Fibroblast of lung (primary cell): ENCODE results near the gene GATC. TPM values are rescaled to one million over a fixed set of nuclear protein-coding genes. Genes with fewer than 3 reads are reported as not detected.

Source experiments
- DNase-seq, 2 donors: peaks; one replicate each; pipeline versions ENCODE4 v3.0.0 to v3.0.0-alpha.2; 2010; ENCODE audit warnings: low read depth in 2 of 2
- H2AFZ ChIP-seq: 2 replicates; pipeline ENCODE4 v1.5.1; 2012; ENCODE audit warnings: low read length, control low read depth, inconsistent platforms
- H3K27ac ChIP-seq: 2 replicates; pipeline ENCODE4 v1.5.1; 2011; ENCODE audit warnings: low read length, control low read depth; ENCODE audit not compliant: insufficient read depth
- H3K27me3 ChIP-seq: 2 replicates; pipeline ENCODE4 v1.5.1; 2011; ENCODE audit warnings: mild to moderate bottlenecking, low read length; ENCODE audit not compliant: control insufficient read depth, insufficient read depth
- H3K36me3 ChIP-seq: 2 replicates; pipeline ENCODE4 v1.5.1; 2011; ENCODE audit warnings: low read length; ENCODE audit not compliant: control insufficient read depth, insufficient read depth
- H3K4me1 ChIP-seq: 2 replicates; pipeline ENCODE4 v1.5.1; 2011; ENCODE audit warnings: low read length; ENCODE audit not compliant: control insufficient read depth, insufficient read depth; ENCODE audit errors: extremely low read depth
- H3K4me2 ChIP-seq: 2 replicates; pipeline ENCODE4 v1.5.1; 2011; ENCODE audit warnings: low read length, control low read depth; ENCODE audit not compliant: insufficient read depth; ENCODE audit errors: extremely low read depth
- H3K4me3 ChIP-seq, 4 experiments: fragments of 200-600 bp in 1 of 4; sonication (generic) in 1 of 4; replicated peaks in 1 of 4; 2 replicates each; pipeline ENCODE4 v1.5.1; 2011 to 2016; ENCODE audit warnings: low read length in 4 of 4, low read depth in 3 of 4, mild to moderate bottlenecking in 3 of 4, control low read depth in 2 of 4, inconsistent platforms in 1 of 4, mixed read lengths in 1 of 4; ENCODE audit not compliant: insufficient read depth in 1 of 4; ENCODE audit errors: control extremely low read depth in 1 of 4
- H3K79me2 ChIP-seq: 2 replicates; pipeline ENCODE4 v1.5.1; 2012; ENCODE audit warnings: mild to moderate bottlenecking, low read length, inconsistent platforms; ENCODE audit not compliant: control insufficient read depth, insufficient read depth
- H3K9ac ChIP-seq: 2 replicates; pipeline ENCODE4 v1.5.1; 2011; ENCODE audit warnings: mild to moderate bottlenecking, low read length, control low read depth; ENCODE audit not compliant: insufficient read depth
- H3K9me3 ChIP-seq: 2 replicates; pipeline ENCODE4 v1.5.1; 2012; ENCODE audit warnings: low read depth, low read length; ENCODE audit not compliant: control insufficient read depth, insufficient read depth
- H4K20me1 ChIP-seq: 2 replicates; pipeline ENCODE4 v1.5.1; 2011; ENCODE audit warnings: low read length; ENCODE audit not compliant: control insufficient read depth, insufficient read depth; ENCODE audit errors: extremely low read depth
- CTCF ChIP-seq, 2 donors: IDR thresholded peaks in 1 of 2; conservative IDR thresholded peaks in 1 of 2; 1 replicate in 1 of 2; 2 replicates in 1 of 2; pipeline ENCODE4 v1.5.1; 2011 to 2012; ENCODE audit warnings: low read length in 2 of 2, control low read depth in 1 of 2, inconsistent platforms in 1 of 2, low read depth in 1 of 2, mild to moderate bottlenecking in 1 of 2
- EZH2 ChIP-seq: IDR thresholded peaks from 2 replicates; pipeline ENCODE4 v1.5.1; 2012; ENCODE audit warnings: low read length, control low read depth, mild to moderate bottlenecking; ENCODE audit errors: missing control alignments
- polyA plus RNA-seq, 2 donors: library from polyadenylated mRNA; depleted of rRNA in 1 of 2; stranded (reverse) in 1 of 2; unstranded in 1 of 2; fragments of >200 nt; gene quantifications; 2 replicates each; pipeline ENCODE4 v1.2.1, GENCODE V29; 2011 to 2012; ENCODE audit warnings: missing spikeins in 1 of 2
- total RNA-seq: library from RNA; depleted of rRNA; stranded (reverse); fragments of >200 nt; gene quantifications from 2 replicates; pipeline ENCODE4 v1.2.1, GENCODE V29; 2014

Gene GATC
- total and polyA plus RNA-seq, 2 donors (not counting 1 experiment from before 2014, with no cell fraction given), result 18.4 to 22.3 TPM

- Histone ChIP-seq H3K79me2 (peaks cover 8% of the 10 kb centered on the region), H2AFZ (no peak overlapping the region)
- DNase-seq, result peak in 1 of 2 donors; percentile 78
These were observed 28.3 kb downstream of the GATC start for GRCh38 chr12:120474616-120474960.

GRCh38 chr12:120475643-120476042 is 29.4 kb downstream of the GATC start:
- H3K79me2 ChIP-seq, result no peaks in the 10 kb centered on the region
- no peak overlapping the region for H3K27ac ChIP-seq
- no peaks in the 10 kb centered on the region for H3K36me3 ChIP-seq
- no peak for DNase-seq
- peaks cover 4% of the 10 kb centered on the region for H3K4me1 ChIP-seq
- H3K4me2 ChIP-seq, result no peak overlapping the region
- no peak overlapping the region for H3K4me3 ChIP-seq
- H2AFZ ChIP-seq, result no peak overlapping the region
- H3K27me3 ChIP-seq, result no peaks in the 10 kb centered on the region
- TF ChIP-seq EZH2 (no peak), CTCF (conservative IDR thresholded peaks at IDR 0.05 in 1 of 2, IDR thresholded peaks at IDR 0.05 in 1 of 2; ENCODE audit: low read depth in 1 of 2, low read length in 2 of 2) (no peak)
- H4K20me1 ChIP-seq, result no peaks in the 10 kb centered on the region
- H3K9me3 ChIP-seq, result no peaks in the 10 kb centered on the region
- no peak overlapping the region for H3K9ac ChIP-seq

More at GRCh38 chr12:120474616-120474960, 28.3 kb downstream of the GATC start:
- Histone ChIP-seq H4K20me1 (no peaks in the 10 kb centered on the region), H3K4me1 (peaks cover 7% of the 10 kb centered on the region), H3K27ac (no peak overlapping the region), H3K4me3 (no peak overlapping the region), H3K27me3 (no peaks in the 10 kb centered on the region), H3K9ac (no peak overlapping the region), H3K36me3 (no peaks in the 10 kb centered on the region), H3K9me3 (no peaks in the 10 kb centered on the region), H3K4me2 (peak overlapping the region; percentile 40)
- TF ChIP-seq EZH2 (no peak), CTCF (conservative IDR thresholded peaks at IDR 0.05 in 1 of 2, IDR thresholded peaks at IDR 0.05 in 1 of 2; ENCODE audit: low read depth in 1 of 2, low read length in 2 of 2) (no peak)

GRCh38 chr12:120479458-120479857 is 33.2 kb downstream of the GATC start:
- H3K9ac ChIP-seq, result no peak overlapping the region
- TF ChIP-seq CTCF (conservative IDR thresholded peaks at IDR 0.05 in 1 of 2, IDR thresholded peaks at IDR 0.05 in 1 of 2; ENCODE audit: low read depth in 1 of 2, low read length in 2 of 2) (no peak), EZH2 (no peak)

More at GRCh38 chr12:120479458-120479857, 33.2 kb downstream of the GATC start:
- H3K79me2 ChIP-seq, result no peaks in the 10 kb centered on the region
- no peaks in the 10 kb centered on the region for H4K20me1 ChIP-seq
- DNase-seq, result no peak
- H3K4me1 ChIP-seq, result peaks cover 4% of the 10 kb centered on the region
- no peaks in the 10 kb centered on the region for H3K9me3 ChIP-seq
- no peak overlapping the region for H3K4me3 ChIP-seq
- no peaks in the 10 kb centered on the region for H3K36me3 ChIP-seq
- H3K27me3 ChIP-seq, result no peaks in the 10 kb centered on the region
- no peak overlapping the region for H2AFZ ChIP-seq
- H3K4me2 ChIP-seq, result no peak overlapping the region
- H3K27ac ChIP-seq, result no peak overlapping the region
